HL-60 (cell line): ENCODE results near the gene RBM22.

ENCODE experiments used
- POLR2AphosphoS5 ChIP-seq: IDR thresholded peaks from 2 replicates; pipeline ENCODE4 v1.6.1; 2012; ENCODE audit warnings: low read depth
- TF ChIP-seq, protein P1 (sequence below): IDR thresholded peaks from 2 replicates; pipeline ENCODE4 v1.6.1; 2012; ENCODE audit warnings: low read depth; ENCODE audit not compliant: insufficient replicate concordance
- TF ChIP-seq, protein P2 (sequence below): IDR thresholded peaks from one replicate; pipeline ENCODE4 v1.5.1; 2011; ENCODE audit warnings: low read length, control low read depth, inconsistent platforms; ENCODE audit not compliant: insufficient read depth

DNA sequence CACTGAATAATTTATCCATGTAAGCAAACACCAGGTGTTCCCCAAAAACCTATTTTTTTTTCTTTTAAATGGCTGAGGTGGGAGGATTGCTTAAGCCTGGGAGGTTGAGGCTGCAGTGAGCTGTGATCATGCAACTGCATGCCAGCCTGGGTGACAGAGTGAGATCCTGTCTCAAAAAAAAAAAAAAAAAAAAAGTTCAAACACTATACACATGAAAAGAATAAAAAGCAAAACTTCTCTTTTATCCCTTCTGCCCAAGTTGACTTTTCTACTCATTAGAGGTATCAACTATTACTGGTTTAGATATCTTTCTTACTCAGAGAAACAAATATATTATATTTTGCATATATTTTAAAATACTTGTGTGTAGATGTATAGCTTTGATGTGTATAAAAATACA is 40.1 kb upstream of the RBM22 start:
- TF ChIP-seq, protein P1, sequence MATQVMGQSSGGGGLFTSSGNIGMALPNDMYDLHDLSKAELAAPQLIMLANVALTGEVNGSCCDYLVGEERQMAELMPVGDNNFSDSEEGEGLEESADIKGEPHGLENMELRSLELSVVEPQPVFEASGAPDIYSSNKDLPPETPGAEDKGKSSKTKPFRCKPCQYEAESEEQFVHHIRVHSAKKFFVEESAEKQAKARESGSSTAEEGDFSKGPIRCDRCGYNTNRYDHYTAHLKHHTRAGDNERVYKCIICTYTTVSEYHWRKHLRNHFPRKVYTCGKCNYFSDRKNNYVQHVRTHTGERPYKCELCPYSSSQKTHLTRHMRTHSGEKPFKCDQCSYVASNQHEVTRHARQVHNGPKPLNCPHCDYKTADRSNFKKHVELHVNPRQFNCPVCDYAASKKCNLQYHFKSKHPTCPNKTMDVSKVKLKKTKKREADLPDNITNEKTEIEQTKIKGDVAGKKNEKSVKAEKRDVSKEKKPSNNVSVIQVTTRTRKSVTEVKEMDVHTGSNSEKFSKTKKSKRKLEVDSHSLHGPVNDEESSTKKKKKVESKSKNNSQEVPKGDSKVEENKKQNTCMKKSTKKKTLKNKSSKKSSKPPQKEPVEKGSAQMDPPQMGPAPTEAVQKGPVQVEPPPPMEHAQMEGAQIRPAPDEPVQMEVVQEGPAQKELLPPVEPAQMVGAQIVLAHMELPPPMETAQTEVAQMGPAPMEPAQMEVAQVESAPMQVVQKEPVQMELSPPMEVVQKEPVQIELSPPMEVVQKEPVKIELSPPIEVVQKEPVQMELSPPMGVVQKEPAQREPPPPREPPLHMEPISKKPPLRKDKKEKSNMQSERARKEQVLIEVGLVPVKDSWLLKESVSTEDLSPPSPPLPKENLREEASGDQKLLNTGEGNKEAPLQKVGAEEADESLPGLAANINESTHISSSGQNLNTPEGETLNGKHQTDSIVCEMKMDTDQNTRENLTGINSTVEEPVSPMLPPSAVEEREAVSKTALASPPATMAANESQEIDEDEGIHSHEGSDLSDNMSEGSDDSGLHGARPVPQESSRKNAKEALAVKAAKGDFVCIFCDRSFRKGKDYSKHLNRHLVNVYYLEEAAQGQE, result no peak
- TF ChIP-seq, protein P2, sequence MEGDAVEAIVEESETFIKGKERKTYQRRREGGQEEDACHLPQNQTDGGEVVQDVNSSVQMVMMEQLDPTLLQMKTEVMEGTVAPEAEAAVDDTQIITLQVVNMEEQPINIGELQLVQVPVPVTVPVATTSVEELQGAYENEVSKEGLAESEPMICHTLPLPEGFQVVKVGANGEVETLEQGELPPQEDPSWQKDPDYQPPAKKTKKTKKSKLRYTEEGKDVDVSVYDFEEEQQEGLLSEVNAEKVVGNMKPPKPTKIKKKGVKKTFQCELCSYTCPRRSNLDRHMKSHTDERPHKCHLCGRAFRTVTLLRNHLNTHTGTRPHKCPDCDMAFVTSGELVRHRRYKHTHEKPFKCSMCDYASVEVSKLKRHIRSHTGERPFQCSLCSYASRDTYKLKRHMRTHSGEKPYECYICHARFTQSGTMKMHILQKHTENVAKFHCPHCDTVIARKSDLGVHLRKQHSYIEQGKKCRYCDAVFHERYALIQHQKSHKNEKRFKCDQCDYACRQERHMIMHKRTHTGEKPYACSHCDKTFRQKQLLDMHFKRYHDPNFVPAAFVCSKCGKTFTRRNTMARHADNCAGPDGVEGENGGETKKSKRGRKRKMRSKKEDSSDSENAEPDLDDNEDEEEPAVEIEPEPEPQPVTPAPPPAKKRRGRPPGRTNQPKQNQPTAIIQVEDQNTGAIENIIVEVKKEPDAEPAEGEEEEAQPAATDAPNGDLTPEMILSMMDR, result no peak
- no peak for TF ChIP-seq POLR2AphosphoS5
